ENCODE data around the gene CAPNS1.
A peak's percentile ranks its signal among the peaks of the same experiment; 100 is the strongest.
"Not testable (repeated sequence)": the region's sequence is repeated elsewhere in the genome, so short reads cannot be mapped to it uniquely, and the experiment has no call there.

Gene CAPNS1

GRCh38 chr19:36160821-36161596 lies 21.1 kb downstream of the CAPNS1 start:
- no peak overlapping the region for H3K4me3 ChIP-seq (ENCODE audit: low read depth, low read length)
- DNase-seq (ENCODE audit: low read depth), result no peak
- in situ Hi-C loops (cut with HindIII; ENCODE audit: low sequenced_read_pairs), result no loop called here
- TF ChIP-seq CTCF (IDR thresholded peaks at IDR 0.05; ENCODE audit: low read depth, low read length, missing control alignments), result no peak

- no peak for TF ChIP-seq CTCF (IDR thresholded peaks at IDR 0.05; ENCODE audit: low read depth, low read length, missing control alignments)
- DNase-seq (ENCODE audit: low read depth), result no peak
- H3K4me3 ChIP-seq (ENCODE audit: low read depth, low read length), result no peak overlapping the region
- in situ Hi-C loops (cut with HindIII; ENCODE audit: low sequenced_read_pairs), result no loop called here
These were observed 23.9 kb downstream of the CAPNS1 start for GRCh38 chr19:36163813-36164212.

- H3K4me3 ChIP-seq (ENCODE audit: low read depth, low read length), result no peak overlapping the region
- TF ChIP-seq CTCF (IDR thresholded peaks at IDR 0.05; ENCODE audit: low read depth, low read length, missing control alignments), result no peak
- no peak for DNase-seq (ENCODE audit: low read depth)
- in situ Hi-C loops (cut with HindIII; ENCODE audit: low sequenced_read_pairs), result no loop called here
These were observed 29.4 kb downstream of the CAPNS1 start for GRCh38 chr19:36169084-36169760.

GRCh38 chr19:36172852-36173251 lies 33.0 kb downstream of the CAPNS1 start:
- TF ChIP-seq CTCF (IDR thresholded peaks at IDR 0.05; ENCODE audit: low read depth, low read length, missing control alignments), result no peak
- in situ Hi-C loops (cut with HindIII; ENCODE audit: low sequenced_read_pairs), result no loop called here
- DNase-seq (ENCODE audit: low read depth), result no peak
- no peak overlapping the region for H3K4me3 ChIP-seq (ENCODE audit: low read depth, low read length)

GRCh38 chr19:36173846-36174245 lies 34.0 kb downstream of the CAPNS1 start:
- H3K4me3 ChIP-seq (ENCODE audit: low read depth, low read length); in situ Hi-C loops (cut with HindIII; ENCODE audit: low sequenced_read_pairs); DNase-seq (ENCODE audit: low read depth): not testable (repeated sequence)

GRCh38 chr19:36179077-36179476 lies 39.2 kb downstream of the CAPNS1 start:
- DNase-seq (ENCODE audit: low read depth); H3K4me3 ChIP-seq (ENCODE audit: low read depth, low read length); in situ Hi-C loops (cut with HindIII; ENCODE audit: low sequenced_read_pairs): not testable (repeated sequence)

GRCh38 chr19:36182612-36183244 lies 42.9 kb downstream of the CAPNS1 start:
- no peak for TF ChIP-seq CTCF (IDR thresholded peaks at IDR 0.05; ENCODE audit: low read depth, low read length, missing control alignments)
- peak; percentile 53 for DNase-seq (ENCODE audit: low read depth)
- in situ Hi-C loops (cut with HindIII; ENCODE audit: low sequenced_read_pairs), result no loop called here
- H3K4me3 ChIP-seq (ENCODE audit: low read depth, low read length), result no peak overlapping the region
